ENCODE results near the gene PPIA. TPM values are rescaled to one million over a fixed set of nuclear protein-coding genes. Genes with fewer than 3 reads are reported as not detected.

PPIA gene
- total RNA-seq, 2 experiments from 2014 or later: 2,573 to 2,935 TPM

DNA sequence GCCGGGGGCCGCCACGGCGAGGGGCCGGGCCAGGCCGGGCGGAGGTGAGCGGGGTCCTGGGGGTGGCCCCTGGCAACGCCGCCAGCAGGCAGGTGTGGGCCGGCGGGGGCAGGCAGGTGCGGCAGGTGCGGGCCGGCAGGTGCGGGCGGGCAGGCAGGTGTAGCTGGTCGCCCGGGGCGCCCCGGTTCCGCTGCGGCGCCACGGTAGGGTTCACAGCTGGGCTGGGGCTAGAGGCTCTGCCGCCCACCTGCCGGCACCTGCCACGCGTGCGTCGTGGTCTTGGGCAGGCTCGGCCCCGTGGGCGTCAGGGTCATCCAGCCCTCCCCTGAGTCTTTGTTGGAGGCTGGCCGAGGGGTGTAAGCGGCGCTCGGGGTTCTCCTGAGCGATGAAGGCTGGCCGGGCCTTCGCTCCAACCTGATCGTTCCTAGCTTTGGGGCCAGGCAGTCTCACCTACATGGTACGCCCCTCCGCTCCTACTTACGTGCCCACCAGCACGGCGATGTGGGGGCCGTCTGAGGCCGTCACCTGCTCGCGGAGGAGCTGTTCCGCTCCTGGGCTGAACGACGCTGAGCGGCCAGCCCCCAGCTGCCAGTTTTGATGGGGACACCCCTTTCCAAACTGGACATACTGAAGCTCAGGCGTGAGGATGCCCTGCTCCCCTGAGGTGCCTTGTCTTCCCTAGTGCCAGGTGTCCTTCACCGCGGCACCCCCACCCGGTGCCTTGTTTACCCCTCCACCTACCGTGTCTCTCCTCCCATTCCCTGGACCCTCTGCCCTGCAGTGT lies 47.3 kb upstream of the PPIA start:
- Histone ChIP-seq H4K20me1 (ENCODE audit: insufficient read depth, low read length) (peaks cover 15% of the 10 kb centered on the region; the same call in 1 of the 2 replicates), H2AFZ (ENCODE audit: low read length) (no peak overlapping the region), H3K9me2 (ENCODE audit: insufficient read depth, low read length) (no peaks in the 10 kb centered on the region), H3K27ac (ENCODE audit: low read depth, low read length, poor library complexity, severe bottlenecking) (peak overlapping the region; percentile 10), H3K4me2 (ENCODE audit: low read length) (peak overlapping the region; percentile 91), H3K4me1 (ENCODE audit: insufficient read depth, low read length, poor library complexity, severe bottlenecking) (peaks cover 38% of the 10 kb centered on the region), H3K79me2 (ENCODE audit: insufficient read depth, low read depth, low read length) (peaks cover 5% of the 10 kb centered on the region; the same call in 1 of the 2 replicates), H3K36me3 (ENCODE audit: insufficient read depth, low read length) (peaks cover 3% of the 10 kb centered on the region; the same call in 1 of the 2 replicates), H3K4me3 (ENCODE audit: low read depth, low read length, poor library complexity, severe bottlenecking) (peak overlapping the region; percentile 94), H3K9me3 (ENCODE audit: low read length) (no peaks in the 10 kb centered on the region)
- intact Hi-C loops (cut with micrococcal nuclease; ENCODE audit: unreplicated experiment): loop anchor here (1.0 to 2.0 kb wide), 4 partner anchors 47 to 166 kb away; partner anchors contain the start of genes H2AZ2, OGDH, PPIA and TMED4
- ChIA-PET CTCF (ENCODE audit: unreplicated experiment) (no interaction called here), POLR2A (interaction anchor here (0.9 to 1.8 kb wide), 3 partner anchors 99 to 174 kb away, joined by 3 to 6 read pairs (median 4); partner anchors contain the start of genes H2AZ2 and TMED4)
- no peak for TF ChIP-seq EZH2phosphoT487 (IDR thresholded peaks at IDR 0.05; ENCODE audit: borderline replicate concordance, low read depth, low read length)
- TF ChIP-seq, protein P1, sequence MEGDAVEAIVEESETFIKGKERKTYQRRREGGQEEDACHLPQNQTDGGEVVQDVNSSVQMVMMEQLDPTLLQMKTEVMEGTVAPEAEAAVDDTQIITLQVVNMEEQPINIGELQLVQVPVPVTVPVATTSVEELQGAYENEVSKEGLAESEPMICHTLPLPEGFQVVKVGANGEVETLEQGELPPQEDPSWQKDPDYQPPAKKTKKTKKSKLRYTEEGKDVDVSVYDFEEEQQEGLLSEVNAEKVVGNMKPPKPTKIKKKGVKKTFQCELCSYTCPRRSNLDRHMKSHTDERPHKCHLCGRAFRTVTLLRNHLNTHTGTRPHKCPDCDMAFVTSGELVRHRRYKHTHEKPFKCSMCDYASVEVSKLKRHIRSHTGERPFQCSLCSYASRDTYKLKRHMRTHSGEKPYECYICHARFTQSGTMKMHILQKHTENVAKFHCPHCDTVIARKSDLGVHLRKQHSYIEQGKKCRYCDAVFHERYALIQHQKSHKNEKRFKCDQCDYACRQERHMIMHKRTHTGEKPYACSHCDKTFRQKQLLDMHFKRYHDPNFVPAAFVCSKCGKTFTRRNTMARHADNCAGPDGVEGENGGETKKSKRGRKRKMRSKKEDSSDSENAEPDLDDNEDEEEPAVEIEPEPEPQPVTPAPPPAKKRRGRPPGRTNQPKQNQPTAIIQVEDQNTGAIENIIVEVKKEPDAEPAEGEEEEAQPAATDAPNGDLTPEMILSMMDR (conservative IDR thresholded peaks at IDR 0.05; ENCODE audit: low read length): no peak
- BruUV-seq (replicated peaks): no TSS peak
- peak; percentile 70 for DNase-seq (ENCODE audit: low spot score)

DNA sequence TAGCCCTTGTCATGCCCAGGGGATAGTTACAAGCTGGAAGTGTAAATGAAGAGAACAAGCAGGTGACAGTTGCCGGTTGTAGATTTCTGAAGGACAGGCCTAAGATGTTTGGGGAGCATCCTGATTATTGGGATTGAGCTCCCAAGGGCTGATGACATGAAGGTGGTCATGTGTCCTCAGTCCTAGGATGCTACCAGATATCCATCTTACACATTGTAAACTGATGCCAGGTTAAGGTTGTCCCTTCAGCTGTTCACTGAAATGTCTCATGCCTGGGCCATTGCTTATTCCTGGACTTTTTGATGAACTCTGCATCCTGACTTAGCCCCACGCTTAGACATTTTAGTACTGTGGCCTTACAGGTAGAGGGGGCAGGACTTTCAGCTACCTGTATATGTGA lies 46.5 kb upstream of the PPIA start:
- H3K4me1 ChIP-seq (ENCODE audit: insufficient read depth, low read length, poor library complexity, severe bottlenecking): peaks cover 38% of the 10 kb centered on the region
- no peak for TF ChIP-seq EZH2phosphoT487 (IDR thresholded peaks at IDR 0.05; ENCODE audit: borderline replicate concordance, low read depth, low read length)
- TF ChIP-seq, protein P1 (conservative IDR thresholded peaks at IDR 0.05; ENCODE audit: low read length): no peak
- no peaks in the 10 kb centered on the region for H3K9me2 ChIP-seq (ENCODE audit: insufficient read depth, low read length)
- ChIA-PET CTCF (ENCODE audit: unreplicated experiment) (no interaction called here), POLR2A (interaction anchor here (0.9 to 1.8 kb wide), 4 partner anchors 18 to 175 kb away, joined by 3 to 6 read pairs (median 4); partner anchors contain the start of genes H2AZ2 and TMED4)
- H3K27ac ChIP-seq (ENCODE audit: low read depth, low read length, poor library complexity, severe bottlenecking): no peak overlapping the region
- DNase-seq (ENCODE audit: low spot score): no peak
- H3K4me2 ChIP-seq (ENCODE audit: low read length): peak overlapping the region; percentile 91
- intact Hi-C loops (cut with micrococcal nuclease; ENCODE audit: unreplicated experiment): loop anchor here (2.0 kb wide), 1 partner anchor 167 kb away; the partner anchor contains the start of gene TMED4
- no peak overlapping the region for H2AFZ ChIP-seq (ENCODE audit: low read length)
- BruUV-seq (replicated peaks): no TSS peak
- peaks cover 5% of the 10 kb centered on the region; the same call in 1 of the 2 replicates for H3K79me2 ChIP-seq (ENCODE audit: insufficient read depth, low read depth, low read length)
- H3K4me3 ChIP-seq (ENCODE audit: low read depth, low read length, poor library complexity, severe bottlenecking): peak overlapping the region; percentile 94
- H3K9me3 ChIP-seq (ENCODE audit: low read length): no peaks in the 10 kb centered on the region
- H4K20me1 ChIP-seq (ENCODE audit: insufficient read depth, low read length): peaks cover 15% of the 10 kb centered on the region; the same call in 1 of the 2 replicates
- H3K36me3 ChIP-seq (ENCODE audit: insufficient read depth, low read length): peaks cover 3% of the 10 kb centered on the region; the same call in 1 of the 2 replicates
